Endothelial cell of umbilical vein (primary cell): ENCODE data around the gene KLHL10. TPM values are rescaled to one million over a fixed set of nuclear protein-coding genes. Genes with fewer than 3 reads are reported as not detected.

ENCODE experiments used
- BruUV-seq: library from RNA; stranded (reverse); fragments of 400-500 nt; replicated peaks from 2 replicates; lab custom pipeline; 2021; lab: Mats Ljungman, UMichigan
- CTCF ChIA-PET: fragments of 300-600, 350-600 bp; sonication (Branson Sonifier 250); formaldehyde crosslinking; loops from one replicate; lab custom pipeline; 2021; ENCODE audit warnings: antibody characterized with exemption, inconsistent platforms; lab: Charles Lee
- POLR2A ChIA-PET: fragments of 300-600, 350-600 bp; sonication (Branson Sonifier 250); formaldehyde crosslinking; loops from one replicate; lab custom pipeline; 2021; ENCODE audit warnings: antibody characterized with exemption, inconsistent platforms; lab: Charles Lee
- DNase-seq: peaks from one replicate; pipeline ENCODE4 v3.0.0-alpha.2; 2011; ENCODE audit warnings: low read depth, low spot score
- FAIRE-seq: peaks from 2 replicates; lab custom pipeline; 2011; peaks lifted over from hg19 to GRCh38; lab: Jason Lieb, UNC
- H2AFZ ChIP-seq: 2 replicates; pipeline ENCODE4 v1.6.0; 2012; ENCODE audit warnings: low read depth, low read length, control low read depth, inconsistent platforms
- H3K27ac ChIP-seq: 2 replicates; pipeline ENCODE4 v1.5.1; 2011; ENCODE audit warnings: low read depth, mild to moderate bottlenecking, control low read depth, low read length, moderate library complexity; ENCODE audit not compliant: insufficient read depth
- H3K27me3 ChIP-seq, 2 experiments: 2 replicates each; pipeline versions ENCODE4 v1.6.0 to v1.6.1; 2011; ENCODE audit warnings: low read length in 2 of 2, mixed read lengths in 1 of 2; ENCODE audit not compliant: control insufficient read depth in 2 of 2, insufficient read depth in 2 of 2
- H3K36me3 ChIP-seq, 2 experiments: 2 replicates in 1 of 2; 3 replicates in 1 of 2; pipeline ENCODE4 v1.5.1; 2011; ENCODE audit warnings: low read length in 2 of 2, mild to moderate bottlenecking in 1 of 2, moderate library complexity in 1 of 2; ENCODE audit not compliant: control insufficient read depth in 2 of 2, insufficient read depth in 2 of 2; ENCODE audit errors: extremely low read depth in 1 of 2
- H3K4me1 ChIP-seq: 3 replicates; pipeline ENCODE4 v1.5.1; 2011; ENCODE audit warnings: mild to moderate bottlenecking, low read length; ENCODE audit not compliant: control insufficient read depth, insufficient read depth; ENCODE audit errors: extremely low read depth
- H3K4me2 ChIP-seq: 2 replicates; pipeline ENCODE4 v1.6.1; 2011; ENCODE audit warnings: low read length, control low read depth, mixed read lengths; ENCODE audit not compliant: insufficient read depth
- H3K4me3 ChIP-seq, 3 experiments: fragments of 200-600 bp in 1 of 3; sonication (generic), shearing (Covaris generic) in 1 of 3; replicated peaks in 1 of 3; 2 replicates each; pipeline ENCODE4 v1.5.1; 2011 to 2016; ENCODE audit warnings: control low read depth in 3 of 3, low read length in 3 of 3, mild to moderate bottlenecking in 2 of 3, inconsistent platforms in 1 of 3, low read depth in 1 of 3, moderate library complexity in 1 of 3; ENCODE audit not compliant: insufficient read depth in 1 of 3
- H3K79me2 ChIP-seq: 2 replicates; pipeline ENCODE4 v1.6.0; 2012; ENCODE audit warnings: low read length, inconsistent platforms; ENCODE audit not compliant: control insufficient read depth, insufficient read depth
- H3K9ac ChIP-seq: replicated peaks from 2 replicates; pipeline ENCODE3; 2011; ENCODE audit warnings: low read length, control low read depth; ENCODE audit not compliant: insufficient read depth; ENCODE audit errors: extremely low read depth
- H3K9me1 ChIP-seq: replicated peaks from 3 replicates; pipeline ENCODE4 v1.6.0; 2011; ENCODE audit warnings: mild to moderate bottlenecking, low read length; ENCODE audit not compliant: control insufficient read depth, insufficient read depth; ENCODE audit errors: extremely low read depth
- H3K9me3 ChIP-seq: replicated peaks from 2 replicates; pipeline ENCODE4 v1.5.1; 2012; ENCODE audit warnings: low read length, inconsistent platforms; ENCODE audit not compliant: control insufficient read depth, insufficient read depth
- H4K20me1 ChIP-seq: replicated peaks from 2 replicates; pipeline ENCODE3; 2011; ENCODE audit warnings: mild to moderate bottlenecking, low read length; ENCODE audit not compliant: control insufficient read depth, insufficient read depth; ENCODE audit errors: extremely low read depth
- CTCF ChIP-seq, 2 donors: IDR thresholded peaks; 1 replicate in 1 of 2; 2 replicates in 1 of 2; pipeline ENCODE4 v1.5.1; 2011; ENCODE audit warnings: low read length in 2 of 2, mild to moderate bottlenecking in 2 of 2, moderate library complexity in 2 of 2, control low read depth in 1 of 2, inconsistent platforms in 1 of 2, low read depth in 1 of 2; ENCODE audit not compliant: insufficient read depth in 1 of 2; ENCODE audit errors: extremely low read depth in 1 of 2
- EZH2 ChIP-seq: IDR thresholded peaks from 2 replicates; pipeline ENCODE4 v1.6.1; 2012; ENCODE audit warnings: borderline replicate concordance, low read depth, mild to moderate bottlenecking, moderate library complexity, low read length, inconsistent platforms; ENCODE audit not compliant: severe bottlenecking
- FOS ChIP-seq: IDR thresholded peaks from 2 replicates; pipeline ENCODE4 v1.6.1; 2011; ENCODE audit warnings: mild to moderate bottlenecking, low read length, moderate library complexity, borderline replicate concordance; ENCODE audit not compliant: insufficient read depth
- GATA2 ChIP-seq: IDR thresholded peaks from 2 replicates; pipeline ENCODE4 v1.7.0; 2011; ENCODE audit warnings: low read depth, mild to moderate bottlenecking, moderate library complexity, mixed read lengths, low read length; ENCODE audit not compliant: insufficient read length, insufficient read depth
- JUN ChIP-seq: IDR thresholded peaks from 2 replicates; pipeline ENCODE4 v1.6.1; 2011; ENCODE audit warnings: borderline replicate concordance, low read depth; ENCODE audit not compliant: insufficient read length, insufficient read depth
- MYC ChIP-seq: IDR thresholded peaks from one replicate; pipeline ENCODE4 v1.6.1; 2011; ENCODE audit warnings: mild to moderate bottlenecking, low read depth, low read length
- POLR2AphosphoS5 ChIP-seq: IDR thresholded peaks from 2 replicates; pipeline ENCODE4 v1.6.1; 2012; ENCODE audit warnings: low read depth, mild to moderate bottlenecking, control low read depth, low read length, moderate library complexity; ENCODE audit not compliant: insufficient read depth
- dilution Hi-C: fragments of 300-500 bp; cut with MboI; formaldehyde crosslinking; loops from one replicate; pipeline ENCODE4 v1.15.0; 2019; ENCODE audit warnings: low sequenced_read_pairs; ENCODE audit not compliant: extremely low pct_ligation_motif_present
- intact Hi-C: fragments of 100-400 bp; cut with micrococcal nuclease; formaldehyde crosslinking; loops from one replicate; pipeline ENCODE4 v1.10.0; 2022
- polyA plus RNA-seq, 4 experiments: library from polyadenylated mRNA; depleted of rRNA in 3 of 4; stranded (reverse) in 3 of 4; unstranded in 1 of 4; fragments of >200 nt; gene quantifications; 2 replicates each; pipeline versions ENCODE4 v1.2.1 to v1.2.3, GENCODE V29; 2011 to 2012; ENCODE audit warnings: missing spikeins in 1 of 4
- total RNA-seq: library from RNA; stranded (reverse); gene quantifications from 2 replicates; pipeline ENCODE4 v1.2.3, GENCODE V29; 2021

KLHL10 gene
- total and polyA plus RNA-seq, 2 donors (not counting 3 experiments of a cell fraction or from before 2014, with no cell fraction given), result 0.10 TPM; not detected in 1

GRCh38 chr17:41823141-41823524 is 14.5 kb upstream of the KLHL10 start:
- no TSS peak for BruUV-seq
- FAIRE-seq (no peak), DNase-seq (no peak)
- ChIA-PET CTCF (interaction anchor here (0.9 to 1.1 kb wide), 2 partner anchors 11 kb away, joined by 3 read pairs; partner anchors contain the start of gene P3H4), POLR2A (interaction anchor here (0.6 kb wide), 1 partner anchor 13 kb away, joined by 7 read pairs; no protein-coding TSS in a partner anchor)
- H3K4me3 ChIP-seq, result no peak overlapping the region
- no peaks in the 10 kb centered on the region for H4K20me1 ChIP-seq
- TF ChIP-seq MYC (no peak), EZH2 (no peak), GATA2 (no peak), CTCF (IDR thresholded peaks at IDR 0.05; ENCODE audit: extremely low read depth in 1 of 2, insufficient read depth in 1 of 2, low read depth in 1 of 2, low read length in 2 of 2) (no peak), FOS (no peak), POLR2AphosphoS5 (no peak), JUN (no peak)
- H3K4me2 ChIP-seq, result no peak overlapping the region
- no peak overlapping the region for H3K9ac ChIP-seq
- intact Hi-C loops, result no loop called here
- no peak overlapping the region for H3K27ac ChIP-seq
- no peaks in the 10 kb centered on the region for H3K27me3 ChIP-seq
- dilution Hi-C loops, result no loop called here
- no peaks in the 10 kb centered on the region for H3K9me3 ChIP-seq
- peaks cover 5 to 30% of the 10 kb centered on the region in 2 experiments for H3K36me3 ChIP-seq
- no peak overlapping the region for H2AFZ ChIP-seq
- no peaks in the 10 kb centered on the region for H3K4me1 ChIP-seq
- no peaks in the 10 kb centered on the region for H3K9me1 ChIP-seq
- H3K79me2 ChIP-seq, result no peaks in the 10 kb centered on the region
